Testis (tissue), 2 donors: ENCODE results near the gene PAK6.

Source experiments
- POLR2A ChIP-seq: fragments of 450-650 bp; IDR thresholded peaks from one replicate; pipeline ENCODE4 v1.6.1; 2017; ENCODE audit warnings: antibody characterized with exemption, mild to moderate bottlenecking, moderate library complexity
- TF ChIP-seq, protein P1 (sequence below), 3 experiments: fragments of 450-650 bp in 2 of 3; fragments of 200-600 bp in 1 of 3; sonication (generic) in 1 of 3; IDR thresholded peaks; one replicate each; pipeline ENCODE4 v1.5.1; 2016 to 2019; ENCODE audit warnings: antibody characterized with exemption in 3 of 3, mild to moderate bottlenecking in 2 of 3, moderate library complexity in 1 of 3

DNA sequence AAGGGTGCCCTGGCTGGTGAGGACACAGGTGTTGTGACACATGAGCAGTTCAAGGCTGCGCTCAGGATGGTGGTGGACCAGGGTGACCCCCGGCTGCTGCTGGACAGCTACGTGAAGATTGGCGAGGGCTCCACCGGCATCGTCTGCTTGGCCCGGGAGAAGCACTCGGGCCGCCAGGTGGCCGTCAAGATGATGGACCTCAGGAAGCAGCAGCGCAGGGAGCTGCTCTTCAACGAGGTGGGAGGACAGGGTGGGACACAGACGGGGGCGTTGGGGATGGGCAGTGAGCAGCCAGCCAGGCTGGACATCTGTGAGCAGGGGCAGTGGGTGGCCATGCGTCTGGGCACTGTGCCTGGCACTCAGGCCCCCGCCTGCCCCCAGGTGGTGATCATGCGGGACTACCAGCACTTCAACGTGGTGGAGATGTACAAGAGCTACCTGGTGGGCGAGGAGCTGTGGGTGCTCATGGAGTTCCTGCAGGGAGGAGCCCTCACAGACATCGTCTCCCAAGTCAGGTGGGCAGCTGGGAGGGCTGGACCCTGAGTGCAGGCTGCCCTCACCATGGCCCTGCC, 33.7 kb downstream of the PAK6 start:
- TF ChIP-seq POLR2A, result no peak
- TF ChIP-seq, protein P1, sequence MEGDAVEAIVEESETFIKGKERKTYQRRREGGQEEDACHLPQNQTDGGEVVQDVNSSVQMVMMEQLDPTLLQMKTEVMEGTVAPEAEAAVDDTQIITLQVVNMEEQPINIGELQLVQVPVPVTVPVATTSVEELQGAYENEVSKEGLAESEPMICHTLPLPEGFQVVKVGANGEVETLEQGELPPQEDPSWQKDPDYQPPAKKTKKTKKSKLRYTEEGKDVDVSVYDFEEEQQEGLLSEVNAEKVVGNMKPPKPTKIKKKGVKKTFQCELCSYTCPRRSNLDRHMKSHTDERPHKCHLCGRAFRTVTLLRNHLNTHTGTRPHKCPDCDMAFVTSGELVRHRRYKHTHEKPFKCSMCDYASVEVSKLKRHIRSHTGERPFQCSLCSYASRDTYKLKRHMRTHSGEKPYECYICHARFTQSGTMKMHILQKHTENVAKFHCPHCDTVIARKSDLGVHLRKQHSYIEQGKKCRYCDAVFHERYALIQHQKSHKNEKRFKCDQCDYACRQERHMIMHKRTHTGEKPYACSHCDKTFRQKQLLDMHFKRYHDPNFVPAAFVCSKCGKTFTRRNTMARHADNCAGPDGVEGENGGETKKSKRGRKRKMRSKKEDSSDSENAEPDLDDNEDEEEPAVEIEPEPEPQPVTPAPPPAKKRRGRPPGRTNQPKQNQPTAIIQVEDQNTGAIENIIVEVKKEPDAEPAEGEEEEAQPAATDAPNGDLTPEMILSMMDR (IDR thresholded peaks at IDR 0.05), result no peak
